SK-N-SH (cell line): ENCODE data around the gene THSD4. TPM values are rescaled to one million over a fixed set of nuclear protein-coding genes. Genes with fewer than 3 reads are reported as not detected.

Experiments
- CTCF ChIA-PET: fragments of 300-600, 350-600 bp; formaldehyde crosslinking; extraction: SDS; loops from one replicate; lab custom pipeline; 2021; lab: Yijun Ruan, JAX
- POLR2A ChIA-PET: fragments of 350-600 bp; sonication (Branson Sonifier 250); formaldehyde crosslinking; extraction: SDS; loops from one replicate; lab custom pipeline; 2020; ENCODE audit warnings: antibody characterized with exemption, inconsistent platforms; lab: Yijun Ruan, JAX
- DNase-seq: peaks from one replicate; pipeline ENCODE4 v3.0.0; 2012
- H2AFZ ChIP-seq: fragments of 200-600 bp; sonication (generic); 2 replicates; pipeline ENCODE4 v1.8.1; 2016; ENCODE audit warnings: antibody characterized with exemption, mild to moderate bottlenecking, low read depth
- H3F3A ChIP-seq: fragments of 200-600 bp; sonication (generic); replicated peaks from 2 replicates; pipeline ENCODE3; 2016; ENCODE audit warnings: antibody characterized with exemption, mild to moderate bottlenecking; ENCODE audit not compliant: insufficient read depth
- H3K27ac ChIP-seq, 2 experiments: fragments of 200-500 bp in 1 of 2; fragments of 200-600 bp in 1 of 2; sonication (Bioruptor generic) in 1 of 2; sonication (generic), shearing (Covaris generic) in 1 of 2; 2 replicates each; pipeline versions ENCODE4 v1.5.1 to v1.6.1; 2014 to 2016; ENCODE audit warnings: low read depth in 2 of 2, inconsistent platforms in 1 of 2, low read length in 1 of 2, mild to moderate bottlenecking in 1 of 2, mixed read lengths in 1 of 2
- H3K27me3 ChIP-seq: fragments of 200-600 bp; sonication (generic), shearing (Covaris generic); 2 replicates; pipeline ENCODE4 v1.6.1; 2016; ENCODE audit warnings: mixed run types; ENCODE audit not compliant: insufficient read depth
- H3K36me3 ChIP-seq, 2 experiments: fragments of 200-500 bp in 1 of 2; fragments of 200-600 bp in 1 of 2; sonication (Bioruptor generic) in 1 of 2; sonication (generic) in 1 of 2; replicated peaks in 1 of 2; 2 replicates each; pipeline versions ENCODE3 to v1.5.1; 2014 to 2016; ENCODE audit warnings: low read length in 1 of 2, mild to moderate bottlenecking in 1 of 2; ENCODE audit not compliant: insufficient read depth in 2 of 2, control insufficient read depth in 1 of 2
- H3K4me1 ChIP-seq, 2 experiments: fragments of 200-500 bp in 1 of 2; fragments of 200-600 bp in 1 of 2; sonication (Bioruptor generic) in 1 of 2; sonication (generic), shearing (Covaris generic) in 1 of 2; 2 replicates each; pipeline versions ENCODE4 v1.5.1 to v1.6.1; 2014 to 2016; ENCODE audit warnings: low read depth in 1 of 2, low read length in 1 of 2, mixed run types in 1 of 2; ENCODE audit not compliant: insufficient read depth in 2 of 2, control insufficient read depth in 1 of 2
- H3K4me2 ChIP-seq: fragments of 200-600 bp; sonication (generic), shearing (Covaris generic); 2 replicates; pipeline ENCODE4 v1.6.1; 2017; ENCODE audit warnings: mixed run types
- H3K4me3 ChIP-seq, 2 experiments: fragments of 200-500 bp in 1 of 2; fragments of 200-600 bp in 1 of 2; sonication (Bioruptor generic) in 1 of 2; sonication (generic), shearing (Covaris generic) in 1 of 2; 2 replicates each; pipeline versions ENCODE4 v1.5.1 to v1.8.1; 2014 to 2016; ENCODE audit warnings: low read depth in 2 of 2, inconsistent platforms in 1 of 2, low read length in 1 of 2, mild to moderate bottlenecking in 1 of 2, mixed read lengths in 1 of 2, moderate library complexity in 1 of 2
- H3K79me2 ChIP-seq: fragments of 200-600 bp; sonication (generic); 2 replicates; pipeline ENCODE4 v1.8.1; 2017; ENCODE audit warnings: mild to moderate bottlenecking; ENCODE audit not compliant: insufficient read depth
- H3K9ac ChIP-seq: fragments of 200-600 bp; sonication (generic); 2 replicates; pipeline ENCODE4 v1.6.1; 2017; ENCODE audit warnings: mixed run types
- H3K9me2 ChIP-seq: fragments of 200-600 bp; sonication (generic); 2 replicates; pipeline ENCODE4 v1.6.1; 2017; ENCODE audit warnings: mixed run types
- H3K9me3 ChIP-seq: fragments of 200-600 bp; sonication (generic); 2 replicates; pipeline ENCODE4 v1.6.1; 2017; ENCODE audit warnings: mixed run types, mild to moderate bottlenecking, moderate library complexity
- H4K20me1 ChIP-seq: fragments of 200-600 bp; sonication (generic); 2 replicates; pipeline ENCODE4 v1.6.1; 2017; ENCODE audit warnings: mild to moderate bottlenecking, mixed run types; ENCODE audit not compliant: insufficient read depth
- CHD2 ChIP-seq: fragments of 150-350 bp; IDR thresholded peaks from 2 replicates; pipeline ENCODE4 v1.6.1; 2018; ENCODE audit warnings: low read length; ENCODE audit not compliant: partially characterized antibody
- ELF1 ChIP-seq: IDR thresholded peaks from 2 replicates; pipeline ENCODE4 v1.4.0; 2012
- EP300 ChIP-seq, 2 experiments: IDR thresholded peaks; 2 replicates each; pipeline versions ENCODE4 v1.4.0 to v1.6.1; 2012; ENCODE audit warnings: borderline replicate concordance in 1 of 2, low read depth in 1 of 2, low read length in 1 of 2
- EZH2phosphoT487 ChIP-seq: fragments of 200-600 bp; sonication (generic); IDR thresholded peaks from 2 replicates; pipeline ENCODE4 v1.6.1; 2017; ENCODE audit warnings: low read depth, mixed run types, mild to moderate bottlenecking, antibody characterized with exemption, moderate library complexity, borderline replicate concordance
- FOXJ3 ChIP-seq: sonication (generic); formaldehyde crosslinking; IDR thresholded peaks from 2 replicates; pipeline ENCODE4 v1.5.1; 2020; ENCODE audit warnings: mild to moderate bottlenecking, missing genetic modification reagents
- GABPA ChIP-seq: IDR thresholded peaks from 2 replicates; pipeline ENCODE4 v1.4.0; 2012; ENCODE audit warnings: low read depth, mild to moderate bottlenecking
- IRF3 ChIP-seq: fragments of 150-350 bp; IDR thresholded peaks from 2 replicates; pipeline ENCODE4 v1.6.1; 2016; ENCODE audit warnings: mild to moderate bottlenecking, low read depth, low read length
- MAX ChIP-seq: IDR thresholded peaks from 2 replicates; pipeline ENCODE4 v1.4.0; 2012; ENCODE audit warnings: low read depth
- NRF1 ChIP-seq: IDR thresholded peaks from 2 replicates; pipeline ENCODE4 v1.6.1; 2012; ENCODE audit warnings: low read depth, mild to moderate bottlenecking, low read length
- POLR2AphosphoS5 ChIP-seq: IDR thresholded peaks from 2 replicates; pipeline ENCODE4 v1.6.1; 2012; ENCODE audit warnings: low read depth, low read length
- RAD21 ChIP-seq: IDR thresholded peaks from 2 replicates; pipeline ENCODE4 v1.6.1; 2012; ENCODE audit warnings: mild to moderate bottlenecking, low read length
- SMC3 ChIP-seq: IDR thresholded peaks from 2 replicates; pipeline ENCODE4 v1.6.1; 2012; ENCODE audit warnings: low read depth, low read length, improper control_type of control experiment
- TAF1 ChIP-seq: IDR thresholded peaks from 2 replicates; pipeline ENCODE4 v1.6.1; 2012; ENCODE audit warnings: low read depth, mild to moderate bottlenecking, low read length, moderate library complexity, borderline replicate concordance
- TCF12 ChIP-seq: IDR thresholded peaks from 2 replicates; pipeline ENCODE4 v1.4.0; 2012
- YY1 ChIP-seq: IDR thresholded peaks from 2 replicates; pipeline ENCODE4 v1.4.0; 2012; ENCODE audit warnings: low read depth, mild to moderate bottlenecking
- WGBS: methylation state at CpG from one replicate; pipeline ENCODE4 v1.1.6; 2017; ENCODE audit warnings: low lambda C conversion rate; 5-methylcytosine and 5-hydroxymethylcytosine counted together
- polyA plus RNA-seq, 3 experiments: library from polyadenylated mRNA; depleted of rRNA; stranded (reverse); fragments of >200 nt; gene quantifications; 2 replicates each; pipeline ENCODE4 v1.2.3, GENCODE V29; 2012
- TF ChIP-seq, protein P1 (sequence below): IDR thresholded peaks from 2 replicates; pipeline ENCODE4 v1.4.0; 2012; ENCODE audit warnings: low read depth, borderline replicate concordance
- TF ChIP-seq, protein P2 (sequence below): IDR thresholded peaks from 2 replicates; pipeline ENCODE4 v1.6.1; 2012; ENCODE audit warnings: mild to moderate bottlenecking, low read depth, low read length, moderate library complexity
- TF ChIP-seq, protein P3 (sequence below): fragments of 150-350 bp; IDR thresholded peaks from 2 replicates; pipeline ENCODE4 v1.6.1; 2017; ENCODE audit warnings: antibody characterized with exemption, low read length, low read depth, borderline replicate concordance

Gene THSD4
- polyA plus RNA-seq, 1 of the 3 experiments (the other 2 are of a cell fraction) = 79.1 TPM

DNA sequence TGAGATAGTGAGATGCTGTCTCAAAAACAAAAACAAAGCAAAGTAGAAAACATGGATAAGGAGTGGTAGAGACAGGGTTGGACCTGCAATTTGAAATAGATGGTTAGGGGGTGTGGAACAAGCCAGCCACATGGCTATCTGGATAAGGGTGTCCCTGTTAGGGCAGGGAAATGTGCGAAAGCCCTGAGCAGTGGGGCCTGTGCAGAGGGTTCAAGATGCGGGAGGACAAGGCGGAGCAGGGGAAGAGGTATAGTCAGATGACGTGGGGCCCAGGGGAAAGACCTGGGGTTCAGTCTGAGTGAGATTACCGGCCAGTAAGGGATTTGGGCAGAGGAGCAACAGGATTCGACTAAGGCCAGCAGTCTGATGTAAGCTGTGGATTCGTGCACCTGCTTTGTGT, 676.7 kb downstream of the THSD4 start:
- no peak for DNase-seq
- Histone ChIP-seq H3K9ac (no peak overlapping the region), H3K4me2 (0 out of 2 replicates have a peak overlapping the region, but pooled peaks have one; percentile 18), H3K9me3 (no peaks in the 10 kb centered on the region), H3K4me3 (no peak overlapping the region), H3K36me3 (no peaks in the 10 kb centered on the region), H4K20me1 (no peaks in the 10 kb centered on the region), H3K27ac (peak overlapping the region in 1 of 2 experiments; percentile 45; a peak in 2 of 4 replicates), H3F3A (no peaks in the 10 kb centered on the region), H3K79me2 (no peaks in the 10 kb centered on the region), H3K4me1 (peaks cover 0 to 6% of the 10 kb centered on the region in 2 experiments; a peak in 2 of 4 replicates), H3K27me3 (no peaks in the 10 kb centered on the region), H2AFZ (no peak overlapping the region), H3K9me2 (no peaks in the 10 kb centered on the region)
- POLR2A ChIA-PET = no interaction called here
- CTCF ChIA-PET = interaction anchor here (0.6 to 5.1 kb wide), 4 partner anchors 9 to 970 kb away, joined by 3 to 19 read pairs (median 4); no protein-coding TSS in a partner anchor
- TF ChIP-seq ELF1 = no peak
- TF ChIP-seq RAD21 = no peak
- no peak for TF ChIP-seq GABPA
- no peak for TF ChIP-seq NRF1
- TF ChIP-seq, protein P1, sequence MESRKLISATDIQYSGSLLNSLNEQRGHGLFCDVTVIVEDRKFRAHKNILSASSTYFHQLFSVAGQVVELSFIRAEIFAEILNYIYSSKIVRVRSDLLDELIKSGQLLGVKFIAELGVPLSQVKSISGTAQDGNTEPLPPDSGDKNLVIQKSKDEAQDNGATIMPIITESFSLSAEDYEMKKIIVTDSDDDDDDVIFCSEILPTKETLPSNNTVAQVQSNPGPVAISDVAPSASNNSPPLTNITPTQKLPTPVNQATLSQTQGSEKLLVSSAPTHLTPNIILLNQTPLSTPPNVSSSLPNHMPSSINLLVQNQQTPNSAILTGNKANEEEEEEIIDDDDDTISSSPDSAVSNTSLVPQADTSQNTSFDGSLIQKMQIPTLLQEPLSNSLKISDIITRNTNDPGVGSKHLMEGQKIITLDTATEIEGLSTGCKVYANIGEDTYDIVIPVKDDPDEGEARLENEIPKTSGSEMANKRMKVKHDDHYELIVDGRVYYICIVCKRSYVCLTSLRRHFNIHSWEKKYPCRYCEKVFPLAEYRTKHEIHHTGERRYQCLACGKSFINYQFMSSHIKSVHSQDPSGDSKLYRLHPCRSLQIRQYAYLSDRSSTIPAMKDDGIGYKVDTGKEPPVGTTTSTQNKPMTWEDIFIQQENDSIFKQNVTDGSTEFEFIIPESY = no peak
- no peak for TF ChIP-seq FOXJ3 (CRISPR knock-in tag)
- TF ChIP-seq POLR2AphosphoS5 = no peak
- no peak for TF ChIP-seq SMC3
- no peak for TF ChIP-seq TAF1
- no peak for TF ChIP-seq TCF12
- no peak for TF ChIP-seq CHD2
- no peak for TF ChIP-seq YY1
- TF ChIP-seq, protein P2, sequence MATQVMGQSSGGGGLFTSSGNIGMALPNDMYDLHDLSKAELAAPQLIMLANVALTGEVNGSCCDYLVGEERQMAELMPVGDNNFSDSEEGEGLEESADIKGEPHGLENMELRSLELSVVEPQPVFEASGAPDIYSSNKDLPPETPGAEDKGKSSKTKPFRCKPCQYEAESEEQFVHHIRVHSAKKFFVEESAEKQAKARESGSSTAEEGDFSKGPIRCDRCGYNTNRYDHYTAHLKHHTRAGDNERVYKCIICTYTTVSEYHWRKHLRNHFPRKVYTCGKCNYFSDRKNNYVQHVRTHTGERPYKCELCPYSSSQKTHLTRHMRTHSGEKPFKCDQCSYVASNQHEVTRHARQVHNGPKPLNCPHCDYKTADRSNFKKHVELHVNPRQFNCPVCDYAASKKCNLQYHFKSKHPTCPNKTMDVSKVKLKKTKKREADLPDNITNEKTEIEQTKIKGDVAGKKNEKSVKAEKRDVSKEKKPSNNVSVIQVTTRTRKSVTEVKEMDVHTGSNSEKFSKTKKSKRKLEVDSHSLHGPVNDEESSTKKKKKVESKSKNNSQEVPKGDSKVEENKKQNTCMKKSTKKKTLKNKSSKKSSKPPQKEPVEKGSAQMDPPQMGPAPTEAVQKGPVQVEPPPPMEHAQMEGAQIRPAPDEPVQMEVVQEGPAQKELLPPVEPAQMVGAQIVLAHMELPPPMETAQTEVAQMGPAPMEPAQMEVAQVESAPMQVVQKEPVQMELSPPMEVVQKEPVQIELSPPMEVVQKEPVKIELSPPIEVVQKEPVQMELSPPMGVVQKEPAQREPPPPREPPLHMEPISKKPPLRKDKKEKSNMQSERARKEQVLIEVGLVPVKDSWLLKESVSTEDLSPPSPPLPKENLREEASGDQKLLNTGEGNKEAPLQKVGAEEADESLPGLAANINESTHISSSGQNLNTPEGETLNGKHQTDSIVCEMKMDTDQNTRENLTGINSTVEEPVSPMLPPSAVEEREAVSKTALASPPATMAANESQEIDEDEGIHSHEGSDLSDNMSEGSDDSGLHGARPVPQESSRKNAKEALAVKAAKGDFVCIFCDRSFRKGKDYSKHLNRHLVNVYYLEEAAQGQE = no peak
- no peak for TF ChIP-seq IRF3
- TF ChIP-seq EP300 (IDR thresholded peaks at IDR 0.05; ENCODE audit: borderline replicate concordance in 1 of 2, low read depth in 1 of 2, low read length in 1 of 2) = no peak
- TF ChIP-seq, protein P3, sequence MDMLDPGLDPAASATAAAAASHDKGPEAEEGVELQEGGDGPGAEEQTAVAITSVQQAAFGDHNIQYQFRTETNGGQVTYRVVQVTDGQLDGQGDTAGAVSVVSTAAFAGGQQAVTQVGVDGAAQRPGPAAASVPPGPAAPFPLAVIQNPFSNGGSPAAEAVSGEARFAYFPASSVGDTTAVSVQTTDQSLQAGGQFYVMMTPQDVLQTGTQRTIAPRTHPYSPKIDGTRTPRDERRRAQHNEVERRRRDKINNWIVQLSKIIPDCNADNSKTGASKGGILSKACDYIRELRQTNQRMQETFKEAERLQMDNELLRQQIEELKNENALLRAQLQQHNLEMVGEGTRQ = no peak
- no peak for TF ChIP-seq MAX
- TF ChIP-seq EZH2phosphoT487 = no peak
- WGBS = 95% methylated on average over 7 of the region's 7 CpGs
